Astrocyte of the cerebellum (primary cell): ENCODE measurements around the gene CNTFR.

Experiments
- DNase-seq: peaks from one replicate; pipeline ENCODE4 v3.0.0-alpha.2; 2011; ENCODE audit warnings: low read depth
- H3K4me3 ChIP-seq: 2 replicates; pipeline ENCODE4 v1.5.1; 2011; ENCODE audit warnings: mild to moderate bottlenecking, low read depth, low read length, moderate library complexity
- CTCF ChIP-seq: IDR thresholded peaks from 2 replicates; pipeline ENCODE4 v1.5.1; 2012; ENCODE audit warnings: low read length, low read depth, moderate library complexity, mild to moderate bottlenecking; ENCODE audit errors: missing control alignments
- in situ Hi-C: cut with HindIII; loops from 2 replicates; pipeline ENCODE4 v1.10.0; 2017; ENCODE audit warnings: low sequenced_read_pairs

The CNTFR gene

GRCh38 chr9:34627716-34628655 lies 38.5 kb upstream of the CNTFR start:
- no peak for TF ChIP-seq CTCF
- in situ Hi-C loops, result loop anchor here (5.0 kb wide), 1 partner anchor 46 kb away; no protein-coding TSS in a partner anchor
- H3K4me3 ChIP-seq, result peak overlapping the region; percentile 25
- no peak for DNase-seq

DNA sequence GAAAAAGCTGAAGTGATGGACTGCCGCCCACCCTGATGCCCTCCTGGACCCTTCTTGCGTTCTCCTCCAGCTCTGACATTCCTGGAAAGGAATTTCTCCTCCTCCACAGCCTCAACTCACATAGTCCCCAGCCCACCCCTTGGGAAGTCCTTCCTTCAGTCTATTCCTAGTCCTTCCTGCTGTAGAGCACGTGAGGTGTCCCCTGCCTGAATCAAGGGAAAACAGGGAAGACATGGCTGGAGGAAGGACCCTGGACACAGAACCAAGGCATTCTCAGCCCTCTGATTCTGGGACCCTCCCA lies 35.6 kb upstream of the CNTFR start:
- no peak for TF ChIP-seq CTCF
- no peak for DNase-seq
- in situ Hi-C loops, result loop anchor here (5.0 kb wide), 1 partner anchor 43 kb away; no protein-coding TSS in a partner anchor
- no peak overlapping the region for H3K4me3 ChIP-seq

DNA sequence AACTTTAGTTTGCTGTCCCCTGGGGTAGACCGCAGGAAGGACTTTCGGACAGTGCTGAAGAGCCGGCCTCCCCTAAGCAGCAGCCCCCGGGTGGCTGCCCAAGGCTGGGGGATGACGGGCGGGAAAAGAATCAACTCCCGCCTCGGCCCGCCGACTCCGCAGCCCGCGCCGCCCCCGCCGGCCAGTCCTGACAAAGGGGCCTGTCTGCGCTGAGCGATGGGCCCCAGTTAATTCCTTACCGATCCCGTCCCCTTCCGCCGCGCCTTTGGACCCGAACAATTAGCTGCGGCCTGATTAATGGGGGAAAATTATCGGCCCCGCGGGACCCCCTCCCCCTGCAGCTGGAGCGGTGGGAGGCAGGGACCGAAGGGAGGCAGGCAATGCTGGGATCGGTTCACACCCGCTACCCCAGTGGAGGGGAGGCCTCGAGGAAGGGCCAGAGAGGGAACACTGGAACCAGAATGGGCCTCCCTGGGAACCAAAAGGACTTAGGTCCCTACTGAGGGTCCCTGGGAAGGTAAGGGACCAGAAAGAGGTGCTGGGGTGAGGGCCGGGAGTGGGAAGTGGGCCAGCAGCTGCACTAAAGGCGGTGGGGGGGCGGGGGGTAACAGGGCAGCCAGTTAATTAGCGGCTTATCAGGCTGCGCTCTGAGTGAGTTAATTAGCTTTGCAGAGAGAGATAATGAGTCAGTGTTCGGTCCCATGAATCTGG lies 35.1 kb upstream of the CNTFR start:
- no peak overlapping the region for H3K4me3 ChIP-seq
- in situ Hi-C loops, result loop anchor here (5.0 kb wide), 1 partner anchor 42 kb away; no protein-coding TSS in a partner anchor
- no peak for DNase-seq
- TF ChIP-seq CTCF, result no peak

DNA sequence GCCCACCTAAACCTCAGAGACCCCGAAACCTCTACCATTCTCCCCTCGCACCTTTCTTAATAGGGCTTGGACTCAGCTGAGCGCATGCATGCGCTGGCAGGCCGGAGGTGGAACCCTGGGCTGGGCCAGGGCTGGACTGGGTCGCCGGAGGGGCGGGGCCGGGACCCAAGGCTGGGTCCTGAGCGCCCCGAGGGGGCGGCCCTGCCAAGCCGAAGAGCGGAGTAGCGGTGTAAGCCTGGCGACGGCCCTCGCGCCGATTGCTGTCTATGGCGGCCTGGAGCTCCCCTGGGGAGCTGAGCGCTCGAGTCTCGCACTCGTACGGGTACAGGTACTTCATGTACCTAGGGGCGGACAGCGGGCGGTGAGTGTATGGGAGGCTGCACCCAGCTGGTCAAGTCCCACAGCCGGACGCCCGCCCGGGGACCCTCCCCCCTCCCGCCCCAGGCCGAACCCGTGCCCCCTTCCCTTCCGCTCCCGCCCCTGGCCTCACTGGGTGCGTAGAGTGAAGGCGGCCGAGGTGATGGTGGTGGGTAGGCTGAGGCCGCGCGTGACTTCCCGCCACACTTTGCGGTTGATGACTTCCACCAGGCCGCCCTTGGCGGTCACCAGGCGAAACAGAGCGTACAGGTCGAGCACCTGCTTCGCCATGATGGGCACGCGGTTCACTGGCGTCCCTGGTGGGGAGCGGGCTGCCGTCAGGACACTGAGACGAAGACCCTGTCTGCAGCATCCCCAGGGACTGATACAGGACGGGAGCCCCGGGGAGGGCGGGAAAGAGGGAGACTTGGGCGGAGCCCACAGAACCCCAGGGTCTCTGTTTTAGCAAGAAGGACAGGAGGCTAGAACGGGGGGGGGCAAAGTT lies 34.1 kb upstream of the CNTFR start:
- no peak for DNase-seq
- no peak overlapping the region for H3K4me3 ChIP-seq
- in situ Hi-C loops, result no loop called here
- no peak for TF ChIP-seq CTCF

- in situ Hi-C loops, result no loop called here
- peak within 1 kb of the TSS; percentile 80 for H3K4me3 ChIP-seq
- no peak for TF ChIP-seq CTCF
- DNase-seq, result peak; percentile 88
These were observed 30.8 kb upstream of the CNTFR start, which contains the start of gene DCTN3 for GRCh38 chr9:34620061-34620994. Gene DCTN3, minus strand, starts transcription at chr9:34620495. Its CDS starts 31 bp downstream, at chr9:34620464.
